Progenitor cell of endocrine pancreas (in vitro differentiated cells): ENCODE results near the gene NKD1. TPM values are rescaled to one million over a fixed set of nuclear protein-coding genes. Genes with fewer than 3 reads are reported as not detected.
A peak's percentile ranks its signal among the peaks of the same experiment; 100 is the strongest.

Source experiments
- DNase-seq: peaks from one replicate; pipeline ENCODE4 v3.0.0; 2021; ENCODE audit warnings: low spot score; ENCODE audit not compliant: unreplicated experiment
- H3K27ac Mint-ChIP-seq: 2 replicates; pipeline ENCODE4 v1.8.0; 2021; ENCODE audit warnings: mild to moderate bottlenecking, moderate library complexity, mixed read lengths
- H3K27me3 Mint-ChIP-seq: 2 replicates; pipeline ENCODE4 v1.8.0; 2021; ENCODE audit warnings: mixed read lengths
- H3K36me3 Mint-ChIP-seq: 2 replicates; pipeline ENCODE4 v1.8.0; 2022; ENCODE audit warnings: mixed read lengths; ENCODE audit not compliant: insufficient read depth
- H3K4me1 Mint-ChIP-seq: 2 replicates; pipeline ENCODE4 v1.8.0; 2021; ENCODE audit warnings: low read depth, mixed read lengths
- H3K4me3 Mint-ChIP-seq: 2 replicates; pipeline ENCODE4 v1.8.0; 2021; ENCODE audit warnings: low read depth, mild to moderate bottlenecking, moderate library complexity, mixed read lengths
- H3K9me3 Mint-ChIP-seq: 2 replicates; pipeline ENCODE4 v1.8.0; 2021; ENCODE audit warnings: low read depth, mixed read lengths
- total RNA-seq: library from RNA; stranded (reverse); gene quantifications from 2 replicates; pipeline ENCODE4 v1.2.1, GENCODE V29; 2021
- TF ChIP-seq, protein P1 (sequence below): fragments of 200-600 bp; sonication (generic); IDR thresholded peaks from one replicate; pipeline ENCODE4 v1.5.0; 2021; ENCODE audit warnings: antibody characterized with exemption, mild to moderate bottlenecking; ENCODE audit not compliant: unreplicated experiment

Gene NKD1
- total RNA-seq, 1 donor from 2014 or later, result 3.0 TPM

DNA sequence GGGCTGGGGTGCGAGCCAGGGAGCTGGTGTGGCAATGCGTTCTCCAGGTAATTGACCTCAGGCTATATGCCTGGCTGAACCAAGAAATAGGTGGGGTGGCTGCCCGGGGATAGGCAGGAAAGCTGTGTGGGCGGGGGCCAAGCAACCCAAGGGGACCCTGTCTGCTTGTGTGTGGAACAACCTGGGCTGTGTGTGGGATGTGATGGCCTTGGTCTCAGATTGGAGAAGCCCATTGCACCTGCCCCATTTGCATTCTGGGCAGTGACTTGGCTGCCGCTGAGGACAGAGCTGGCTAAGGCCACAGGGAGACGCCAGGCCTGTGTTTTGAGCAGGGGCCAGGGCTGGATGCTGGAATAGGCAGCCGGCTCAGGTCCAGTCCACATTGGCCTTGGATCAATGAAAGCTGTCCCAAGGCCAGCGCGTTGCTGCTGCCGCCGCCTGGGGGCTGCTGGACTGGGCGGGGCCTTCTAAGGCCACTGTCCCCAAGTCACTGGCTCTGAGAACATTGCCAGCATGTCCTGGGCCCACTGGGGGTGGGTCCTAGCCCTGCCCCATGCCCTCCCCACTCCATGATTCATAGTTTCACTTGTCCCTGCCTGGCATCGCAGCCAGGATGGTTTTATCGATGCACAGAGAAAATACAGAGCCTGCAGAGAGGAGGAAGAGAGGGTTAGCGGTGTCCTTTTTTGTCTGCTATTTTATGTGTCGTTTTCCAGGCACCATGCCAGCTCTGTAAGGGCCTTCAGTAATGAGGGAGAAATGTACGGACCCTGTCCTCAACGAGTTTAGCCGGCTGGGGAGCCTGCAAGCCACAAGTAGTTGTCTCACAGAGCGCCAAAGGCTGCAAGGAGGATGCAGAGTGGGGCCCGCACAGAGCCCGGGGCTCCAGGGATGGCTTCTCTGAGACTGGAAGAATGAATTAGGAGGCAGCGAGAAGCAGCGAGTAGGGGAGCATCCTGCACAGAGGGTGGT, 43.9 kb downstream of the NKD1 start:
- Mint-ChIP-seq H3K9me3 (no peaks in the 10 kb centered on the region), H3K36me3 (no peaks in the 10 kb centered on the region), H3K4me1 (no peaks in the 10 kb centered on the region), H3K4me3 (no peak overlapping the region), H3K27ac (no peak overlapping the region), H3K27me3 (no peaks in the 10 kb centered on the region)
- TF ChIP-seq, protein P1, sequence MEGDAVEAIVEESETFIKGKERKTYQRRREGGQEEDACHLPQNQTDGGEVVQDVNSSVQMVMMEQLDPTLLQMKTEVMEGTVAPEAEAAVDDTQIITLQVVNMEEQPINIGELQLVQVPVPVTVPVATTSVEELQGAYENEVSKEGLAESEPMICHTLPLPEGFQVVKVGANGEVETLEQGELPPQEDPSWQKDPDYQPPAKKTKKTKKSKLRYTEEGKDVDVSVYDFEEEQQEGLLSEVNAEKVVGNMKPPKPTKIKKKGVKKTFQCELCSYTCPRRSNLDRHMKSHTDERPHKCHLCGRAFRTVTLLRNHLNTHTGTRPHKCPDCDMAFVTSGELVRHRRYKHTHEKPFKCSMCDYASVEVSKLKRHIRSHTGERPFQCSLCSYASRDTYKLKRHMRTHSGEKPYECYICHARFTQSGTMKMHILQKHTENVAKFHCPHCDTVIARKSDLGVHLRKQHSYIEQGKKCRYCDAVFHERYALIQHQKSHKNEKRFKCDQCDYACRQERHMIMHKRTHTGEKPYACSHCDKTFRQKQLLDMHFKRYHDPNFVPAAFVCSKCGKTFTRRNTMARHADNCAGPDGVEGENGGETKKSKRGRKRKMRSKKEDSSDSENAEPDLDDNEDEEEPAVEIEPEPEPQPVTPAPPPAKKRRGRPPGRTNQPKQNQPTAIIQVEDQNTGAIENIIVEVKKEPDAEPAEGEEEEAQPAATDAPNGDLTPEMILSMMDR, result no peak
- no peak for DNase-seq

DNA sequence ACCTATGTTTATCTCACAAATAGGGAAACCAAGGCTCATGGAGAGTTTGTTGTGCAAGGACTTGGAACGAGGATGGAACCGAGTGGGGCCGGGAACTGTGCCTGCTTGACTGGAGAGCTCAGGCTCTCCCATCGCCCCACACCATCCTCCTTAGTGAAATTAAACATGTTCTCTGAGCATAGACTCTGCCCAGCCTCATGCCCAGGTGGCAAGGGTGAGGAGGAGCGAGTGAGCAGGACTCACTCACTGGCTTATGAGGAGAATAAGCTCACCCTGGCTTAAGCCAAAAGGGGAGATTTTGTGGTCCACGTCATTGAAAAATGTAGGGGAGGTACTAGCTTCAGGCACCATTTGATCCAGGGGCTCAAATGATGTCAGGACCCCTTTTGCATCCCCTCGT, 44.8 kb downstream of the NKD1 start:
- Mint-ChIP-seq H3K27ac (no peak overlapping the region), H3K27me3 (no peaks in the 10 kb centered on the region), H3K9me3 (no peaks in the 10 kb centered on the region), H3K36me3 (no peaks in the 10 kb centered on the region), H3K4me1 (no peaks in the 10 kb centered on the region), H3K4me3 (no peak overlapping the region)
- TF ChIP-seq, protein P1, result no peak
- DNase-seq, result no peak

DNA sequence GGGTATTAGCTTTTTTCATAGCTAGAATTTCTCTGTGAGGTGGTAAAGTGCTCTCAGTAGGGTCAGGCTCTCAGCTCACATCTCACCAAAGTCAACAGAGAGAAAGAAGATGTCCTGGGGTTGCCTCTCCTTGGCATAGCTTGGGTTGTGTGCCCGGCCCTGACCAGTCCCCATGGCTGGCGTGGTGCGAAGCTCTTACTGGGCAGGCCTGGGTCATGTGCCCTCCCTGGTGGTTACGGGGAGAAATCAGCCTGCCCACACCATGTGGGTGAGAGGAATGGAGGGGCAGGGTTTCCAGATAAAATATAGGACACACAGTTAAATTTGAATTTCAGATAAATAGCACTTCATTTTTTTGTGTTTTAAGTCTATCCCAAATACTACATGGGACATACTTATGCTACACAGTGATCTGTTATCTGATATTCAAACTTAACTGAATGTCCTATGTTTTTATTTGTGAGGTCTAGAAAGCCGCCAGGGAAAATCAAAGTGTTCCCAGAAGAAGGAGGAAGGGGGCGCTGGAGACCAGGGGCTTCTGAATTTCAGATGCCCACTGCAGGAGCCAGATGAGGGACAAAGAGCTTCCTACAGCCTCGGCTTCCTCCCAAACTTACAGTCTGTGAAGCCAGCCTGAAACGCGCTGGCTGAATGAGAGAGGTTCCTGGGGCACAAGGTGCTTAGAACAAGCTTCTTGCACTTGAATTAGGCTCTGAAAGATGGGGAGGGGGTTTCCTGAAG, 45.4 kb downstream of the NKD1 start:
- no peak for DNase-seq
- Mint-ChIP-seq H3K4me3 (no peak overlapping the region), H3K27me3 (no peaks in the 10 kb centered on the region), H3K36me3 (no peaks in the 10 kb centered on the region), H3K27ac (peak overlapping the region; percentile 64), H3K4me1 (no peaks in the 10 kb centered on the region), H3K9me3 (no peaks in the 10 kb centered on the region)
- TF ChIP-seq, protein P1, result peak; percentile 56

DNA sequence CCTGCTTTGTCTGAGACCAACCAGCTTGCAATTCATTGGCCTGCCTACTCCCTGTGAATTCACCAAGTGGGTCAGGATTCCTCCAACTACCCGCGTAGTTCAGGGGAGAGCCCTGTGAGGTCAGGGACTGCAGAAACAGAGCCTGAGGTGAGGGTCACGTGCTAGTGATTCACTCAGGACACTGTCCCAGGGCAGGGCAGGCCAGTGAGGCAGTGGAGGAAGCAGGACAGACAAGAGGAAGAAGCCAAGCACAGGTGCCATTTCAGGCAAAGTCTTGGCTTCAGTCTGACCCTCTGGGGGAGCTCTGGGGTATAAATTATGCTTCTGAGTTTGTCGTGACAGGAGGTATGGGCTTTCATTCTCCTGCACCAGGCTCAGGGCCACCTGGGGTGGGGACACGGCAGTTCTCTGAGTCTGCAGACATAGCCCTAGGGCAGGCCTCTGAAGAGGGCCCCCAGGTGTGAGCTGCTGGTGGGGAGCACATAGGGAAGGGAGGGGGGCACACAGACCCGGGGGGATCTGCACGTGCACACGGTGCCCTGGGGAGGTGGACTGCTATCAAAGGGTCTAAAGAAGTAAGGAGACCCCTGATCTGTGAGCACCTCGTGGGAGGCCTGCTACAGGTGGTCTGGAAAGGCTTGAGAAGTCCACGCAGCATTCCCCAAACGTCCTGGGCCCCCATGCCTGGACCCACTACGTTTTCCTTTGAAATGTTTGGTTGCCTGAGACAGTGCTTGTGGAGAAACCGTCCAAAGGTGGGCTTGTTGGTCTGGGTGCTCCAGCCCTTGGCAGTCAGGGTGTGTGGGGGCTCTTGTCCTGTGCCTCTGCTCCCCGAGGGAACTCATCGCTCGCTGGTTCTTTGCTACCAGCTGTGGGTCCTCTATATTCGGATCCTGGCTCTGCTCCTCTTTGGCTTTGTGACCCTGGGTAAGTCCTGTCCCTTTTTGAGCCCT, 46.4 kb downstream of the NKD1 start:
- Mint-ChIP-seq H3K27me3 (no peaks in the 10 kb centered on the region), H3K27ac (peak overlapping the region; percentile 88), H3K9me3 (no peaks in the 10 kb centered on the region), H3K4me1 (no peaks in the 10 kb centered on the region), H3K36me3 (no peaks in the 10 kb centered on the region), H3K4me3 (no peak overlapping the region)
- no peak for DNase-seq
- TF ChIP-seq, protein P1, result no peak
